Astrocyte (in vitro differentiated cells and primary cell): ENCODE results near the gene ZMIZ1. TPM values are rescaled to one million over a fixed set of nuclear protein-coding genes. Genes with fewer than 3 reads are reported as not detected.

Source experiments
- DNase-seq: peaks from one replicate; pipeline ENCODE4 v3.0.0-alpha.2; 2010; ENCODE audit warnings: low read depth
- FAIRE-seq: peaks from 2 replicates; lab custom pipeline; 2011; peaks lifted over from hg19 to GRCh38; lab: Jason Lieb, UNC
- H2AFZ ChIP-seq: 2 replicates; pipeline ENCODE4 v1.6.0; 2012; ENCODE audit warnings: low read depth, low read length, inconsistent platforms
- H3K27ac ChIP-seq: 2 replicates; pipeline ENCODE4 v1.5.1; 2011; ENCODE audit warnings: low read depth, low read length, inconsistent platforms
- H3K27me3 ChIP-seq: 2 replicates; pipeline ENCODE4 v1.6.0; 2011; ENCODE audit warnings: low read length, inconsistent platforms; ENCODE audit not compliant: insufficient read depth
- H3K36me3 ChIP-seq: 2 replicates; pipeline ENCODE4 v1.5.1; 2011; ENCODE audit warnings: low read length, inconsistent platforms; ENCODE audit not compliant: insufficient read depth
- H3K4me1 ChIP-seq: 2 replicates; pipeline ENCODE4 v1.5.1; 2011; ENCODE audit warnings: low read length, inconsistent platforms; ENCODE audit not compliant: insufficient read depth
- H3K4me2 ChIP-seq: 2 replicates; pipeline ENCODE4 v1.6.0; 2012; ENCODE audit warnings: low read length, inconsistent platforms
- H3K4me3 ChIP-seq: 2 replicates; pipeline ENCODE4 v1.5.1; 2011; ENCODE audit warnings: low read depth, mild to moderate bottlenecking, low read length, inconsistent platforms; ENCODE audit not compliant: insufficient read depth
- H3K79me2 ChIP-seq: 2 replicates; pipeline ENCODE4 v1.6.0; 2012; ENCODE audit warnings: mild to moderate bottlenecking, low read length, inconsistent platforms; ENCODE audit not compliant: insufficient read depth
- H3K9ac ChIP-seq: 2 replicates; pipeline ENCODE4 v1.6.0; 2012; ENCODE audit warnings: mild to moderate bottlenecking, low read length, inconsistent platforms
- H3K9me3 ChIP-seq: 2 replicates; pipeline ENCODE4 v1.5.1; 2012; ENCODE audit warnings: low read depth, mild to moderate bottlenecking, low read length, inconsistent platforms; ENCODE audit not compliant: insufficient read depth
- H4K20me1 ChIP-seq: 2 replicates; pipeline ENCODE4 v1.6.0; 2012; ENCODE audit warnings: low read length, inconsistent platforms; ENCODE audit not compliant: insufficient read depth
- H3K27ac Mint-ChIP-seq: one replicate; pipeline ENCODE4 v1.8.0; 2021; ENCODE audit warnings: mild to moderate bottlenecking, mixed read lengths; ENCODE audit not compliant: unreplicated experiment
- H3K27me3 Mint-ChIP-seq: one replicate; pipeline ENCODE4 v1.8.0; 2021; ENCODE audit warnings: low read depth, mixed read lengths; ENCODE audit not compliant: unreplicated experiment
- H3K36me3 Mint-ChIP-seq: one replicate; pipeline ENCODE4 v1.8.0; 2021; ENCODE audit warnings: low read depth, mixed read lengths; ENCODE audit not compliant: unreplicated experiment
- H3K4me1 Mint-ChIP-seq: one replicate; pipeline ENCODE4 v1.8.0; 2021; ENCODE audit warnings: low read depth, mixed read lengths; ENCODE audit not compliant: unreplicated experiment
- H3K4me3 Mint-ChIP-seq: one replicate; pipeline ENCODE4 v1.8.0; 2021; ENCODE audit warnings: mild to moderate bottlenecking, moderate library complexity, mixed read lengths; ENCODE audit not compliant: unreplicated experiment
- H3K9me3 Mint-ChIP-seq: one replicate; pipeline ENCODE4 v1.8.0; 2021; ENCODE audit warnings: mild to moderate bottlenecking, mixed read lengths; ENCODE audit not compliant: unreplicated experiment
- CTCF ChIP-seq: IDR thresholded peaks from 2 replicates; pipeline ENCODE4 v1.5.1; 2011; ENCODE audit warnings: low read depth, mild to moderate bottlenecking, inconsistent platforms, low read length, moderate library complexity; ENCODE audit not compliant: insufficient read depth
- EZH2 ChIP-seq: IDR thresholded peaks from 2 replicates; pipeline ENCODE4 v1.6.1; 2012; ENCODE audit warnings: mild to moderate bottlenecking, low read length, inconsistent platforms; ENCODE audit not compliant: insufficient read depth
- total RNA-seq: library from RNA; stranded (reverse); gene quantifications from 2 replicates; pipeline ENCODE4 v1.2.1, GENCODE V29; 2021

Gene ZMIZ1
- total RNA-seq, 1 donor from 2014 or later = 45.5 TPM

GRCh38 chr10:79113827-79114226 is 45.1 kb downstream of the ZMIZ1 start:
- Mint-ChIP-seq H3K36me3 (peaks cover 19% of the 10 kb centered on the region), H3K4me3 (peak overlapping the region; percentile 36), H3K27me3 (no peaks in the 10 kb centered on the region), H3K4me1 (peaks cover 51% of the 10 kb centered on the region), H3K9me3 (no peaks in the 10 kb centered on the region), H3K27ac (no peak overlapping the region)
- TF ChIP-seq EZH2 = no peak
- TF ChIP-seq CTCF = no peak
- peak overlapping the region; percentile 70 for H3K9ac ChIP-seq
- H2AFZ ChIP-seq = no peak overlapping the region
- DNase-seq = no peak
- H3K4me1 ChIP-seq = peaks cover 50% of the 10 kb centered on the region
- H3K36me3 ChIP-seq = peaks cover 6% of the 10 kb centered on the region
- H3K9me3 ChIP-seq = no peaks in the 10 kb centered on the region
- no peaks in the 10 kb centered on the region for H3K27me3 ChIP-seq
- H3K4me3 ChIP-seq = no peak overlapping the region
- no peak for FAIRE-seq
- peak overlapping the region; percentile 60 for H3K4me2 ChIP-seq
- peak overlapping the region; percentile 81 for H3K27ac ChIP-seq
- H4K20me1 ChIP-seq = peaks cover 98% of the 10 kb centered on the region
- peaks cover 100% of the 10 kb centered on the region for H3K79me2 ChIP-seq

- peaks cover 100% of the 10 kb centered on the region for H3K79me2 ChIP-seq
- H3K27ac ChIP-seq = no peak overlapping the region
- H3K36me3 ChIP-seq = peaks cover 12% of the 10 kb centered on the region
- FAIRE-seq (no peak), DNase-seq (no peak)
- no peaks in the 10 kb centered on the region for H3K27me3 Mint-ChIP-seq
- H3K27me3 ChIP-seq = no peaks in the 10 kb centered on the region
- H3K9me3 ChIP-seq = no peaks in the 10 kb centered on the region
- peaks cover 51% of the 10 kb centered on the region for H3K4me1 Mint-ChIP-seq
- no peak overlapping the region for H3K4me2 ChIP-seq
- H2AFZ ChIP-seq = no peak overlapping the region
- H3K9ac ChIP-seq = peak overlapping the region; percentile 70
- H3K27ac Mint-ChIP-seq = no peak overlapping the region
- peaks cover 23% of the 10 kb centered on the region for H3K36me3 Mint-ChIP-seq
- H4K20me1 ChIP-seq = peaks cover 98% of the 10 kb centered on the region
- H3K4me3 Mint-ChIP-seq = no peak overlapping the region
- H3K9me3 Mint-ChIP-seq = no peaks in the 10 kb centered on the region
- H3K4me1 ChIP-seq = peaks cover 50% of the 10 kb centered on the region
- TF ChIP-seq EZH2 (no peak), CTCF (no peak)
- H3K4me3 ChIP-seq = no peak overlapping the region
These were observed 46.5 kb downstream of the ZMIZ1 start for GRCh38 chr10:79115302-79115701.

GRCh38 chr10:79116368-79116767 is 47.6 kb downstream of the ZMIZ1 start:
- Mint-ChIP-seq H3K36me3 (peaks cover 19% of the 10 kb centered on the region), H3K27ac (peak overlapping the region; percentile 58), H3K4me3 (no peak overlapping the region), H3K9me3 (no peaks in the 10 kb centered on the region), H3K4me1 (peaks cover 49% of the 10 kb centered on the region), H3K27me3 (no peaks in the 10 kb centered on the region)
- Histone ChIP-seq H4K20me1 (peaks cover 98% of the 10 kb centered on the region), H3K79me2 (peaks cover 100% of the 10 kb centered on the region), H3K9ac (no peak overlapping the region), H3K36me3 (peaks cover 17% of the 10 kb centered on the region), H3K27me3 (no peaks in the 10 kb centered on the region), H3K27ac (no peak overlapping the region), H3K4me2 (no peak overlapping the region), H3K4me3 (no peak overlapping the region), H3K9me3 (no peaks in the 10 kb centered on the region), H3K4me1 (peaks cover 43% of the 10 kb centered on the region), H2AFZ (no peak overlapping the region)
- no peak for FAIRE-seq
- DNase-seq = no peak
- no peak for TF ChIP-seq EZH2
- TF ChIP-seq CTCF = no peak
